ENCODE data around the gene FAM53B.

GRCh38 chr10:124605481-124605855, 138.7 kb downstream of the FAM53B start:
- TF ChIP-seq CTCF (IDR thresholded peaks at IDR 0.05), result no peak
- no peak for TF ChIP-seq POLR2A (IDR thresholded peaks at IDR 0.05)

Data from tibial nerve (tissue), 3 donors.